ENCODE data around the gene HKDC1.
"Not testable (repeated sequence)": the region's sequence is repeated elsewhere in the genome, so short reads cannot be mapped to it uniquely, and the experiment has no call there.

HKDC1 gene

GRCh38 chr10:69307434-69307833 lies 87.3 kb downstream of the HKDC1 start:
- Mint-ChIP-seq H3K9me3 (no peaks in the 10 kb centered on the region), H3K4me3 (no peak overlapping the region), H3K27me3 (ENCODE audit: low read depth) (peaks cover 22% of the 10 kb centered on the region), H3K4me1 (ENCODE audit: low read depth) (no peaks in the 10 kb centered on the region), H3K27ac (no peak overlapping the region), H3K36me3 (ENCODE audit: low read depth) (no peaks in the 10 kb centered on the region)

DNA sequence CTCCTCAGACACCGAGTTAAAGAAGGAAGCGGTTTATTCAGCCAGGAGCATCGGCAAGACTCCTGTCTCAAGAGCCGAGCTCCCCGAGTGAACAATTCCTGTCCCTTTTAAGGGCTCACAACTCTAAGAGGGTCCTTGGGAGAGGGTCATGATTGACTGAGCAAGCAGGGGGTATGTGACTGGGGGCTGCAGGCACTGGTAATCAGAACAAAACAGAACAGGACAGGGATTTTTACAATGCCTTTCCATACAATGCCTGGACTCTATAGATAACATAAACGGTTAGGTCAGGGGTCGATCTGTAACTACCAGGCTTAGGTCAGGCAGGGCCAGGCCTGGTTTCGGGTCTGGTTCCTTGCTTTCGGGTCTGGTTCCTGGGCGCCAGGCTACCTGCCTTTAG lies 88.2 kb downstream of the HKDC1 start:
- peaks cover 17% of the 10 kb centered on the region for H3K27me3 Mint-ChIP-seq (ENCODE audit: low read depth)
- H3K4me1 Mint-ChIP-seq (ENCODE audit: low read depth); H3K9me3 Mint-ChIP-seq; H3K4me3 Mint-ChIP-seq; H3K36me3 Mint-ChIP-seq (ENCODE audit: low read depth); H3K27ac Mint-ChIP-seq: not testable (repeated sequence)

GRCh38 chr10:69311309-69311708 lies 91.2 kb downstream of the HKDC1 start:
- no peaks in the 10 kb centered on the region for H3K9me3 Mint-ChIP-seq
- no peak overlapping the region for H3K27ac Mint-ChIP-seq
- no peak overlapping the region for H3K4me3 Mint-ChIP-seq
- H3K4me1 Mint-ChIP-seq (ENCODE audit: low read depth) = no peaks in the 10 kb centered on the region
- peaks cover 11% of the 10 kb centered on the region for H3K27me3 Mint-ChIP-seq (ENCODE audit: low read depth)
- no peaks in the 10 kb centered on the region for H3K36me3 Mint-ChIP-seq (ENCODE audit: low read depth)

- no peak overlapping the region for H3K27ac Mint-ChIP-seq
- no peaks in the 10 kb centered on the region for H3K9me3 Mint-ChIP-seq
- H3K4me1 Mint-ChIP-seq (ENCODE audit: low read depth) = peaks cover 4% of the 10 kb centered on the region
- no peak overlapping the region for H3K4me3 Mint-ChIP-seq
- no peaks in the 10 kb centered on the region for H3K36me3 Mint-ChIP-seq (ENCODE audit: low read depth)
- H3K27me3 Mint-ChIP-seq (ENCODE audit: low read depth) = peaks cover 3% of the 10 kb centered on the region
Observed at GRCh38 chr10:69312528-69312927, 92.4 kb downstream of the HKDC1 start.

DNA sequence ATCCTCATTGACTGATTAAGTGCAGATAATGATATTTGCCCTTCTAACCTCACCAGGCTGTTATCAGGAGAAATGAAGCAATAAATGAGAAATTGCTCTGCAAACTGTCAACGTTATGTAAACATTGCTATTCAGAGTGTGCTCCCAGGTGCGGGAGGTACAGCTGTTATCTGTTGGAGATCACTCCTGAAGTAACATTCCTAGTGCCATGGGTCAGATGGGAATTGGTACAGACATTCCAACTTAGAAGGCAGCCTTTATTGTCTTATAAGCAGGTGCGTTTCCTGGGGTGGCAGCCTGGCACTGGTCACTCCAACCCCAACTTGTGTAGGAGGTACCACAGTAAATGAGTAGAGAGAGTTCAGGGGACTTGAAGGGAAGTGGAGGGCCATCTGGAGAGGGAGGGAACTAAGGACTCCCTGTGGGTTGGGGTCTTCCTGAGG lies 95.0 kb downstream of the HKDC1 start:
- Mint-ChIP-seq H3K4me3 (no peak overlapping the region), H3K27me3 (ENCODE audit: low read depth) (peaks cover 3% of the 10 kb centered on the region), H3K27ac (peak overlapping the region; percentile 1), H3K9me3 (no peaks in the 10 kb centered on the region), H3K36me3 (ENCODE audit: low read depth) (peaks cover 3% of the 10 kb centered on the region), H3K4me1 (ENCODE audit: low read depth) (peaks cover 16% of the 10 kb centered on the region)

- Mint-ChIP-seq H3K9me3 (no peaks in the 10 kb centered on the region), H3K4me3 (no peak overlapping the region), H3K4me1 (ENCODE audit: low read depth) (peaks cover 17% of the 10 kb centered on the region), H3K27me3 (ENCODE audit: low read depth) (peaks cover 3% of the 10 kb centered on the region), H3K27ac (peak overlapping the region; percentile 1), H3K36me3 (ENCODE audit: low read depth) (peaks cover 4% of the 10 kb centered on the region)
Observed at GRCh38 chr10:69315610-69316312, 95.6 kb downstream of the HKDC1 start.

- Mint-ChIP-seq H3K27me3 (ENCODE audit: low read depth) (peaks cover 3% of the 10 kb centered on the region), H3K4me3 (no peak overlapping the region), H3K27ac (no peak overlapping the region)
Observed at GRCh38 chr10:69316313-69317059, 96.4 kb downstream of the HKDC1 start.

More at GRCh38 chr10:69316313-69317059, 96.4 kb downstream of the HKDC1 start:
- H3K9me3 Mint-ChIP-seq = no peaks in the 10 kb centered on the region
- H3K36me3 Mint-ChIP-seq (ENCODE audit: low read depth) = peaks cover 6% of the 10 kb centered on the region
- peaks cover 22% of the 10 kb centered on the region for H3K4me1 Mint-ChIP-seq (ENCODE audit: low read depth)
